ENCODE data around the gene IFNAR2. TPM values are rescaled to one million over a fixed set of nuclear protein-coding genes. Genes with fewer than 3 reads are reported as not detected.
"Not testable (repeated sequence)": the region's sequence is repeated elsewhere in the genome, so short reads cannot be mapped to it uniquely, and the experiment has no call there.

Gene IFNAR2
- total and polyA plus RNA-seq, 7 donors, result 3.3 to 10.0 (median 4.2) TPM

DNA sequence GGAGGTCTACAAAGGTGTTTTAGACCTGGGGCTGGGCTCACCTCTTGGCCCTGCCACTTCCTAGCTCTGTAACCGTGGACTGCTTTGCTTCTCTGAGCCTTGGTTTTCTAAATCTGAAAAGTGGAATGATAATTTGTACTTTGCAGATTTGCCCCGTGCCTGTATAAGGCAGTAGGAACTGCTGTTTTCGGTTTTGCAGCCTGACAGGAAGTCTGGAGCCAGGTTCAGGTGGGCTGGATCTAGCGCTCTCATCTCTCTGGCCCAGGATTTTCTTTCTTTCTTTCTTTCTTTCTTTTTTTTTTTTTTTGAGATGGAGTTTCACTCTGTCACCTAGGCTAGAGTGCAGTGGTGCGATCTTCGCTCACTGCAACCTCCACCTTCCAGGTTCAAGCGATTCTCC lies 17.2 kb downstream of the IFNAR2 start:
- TF ChIP-seq, protein P1, sequence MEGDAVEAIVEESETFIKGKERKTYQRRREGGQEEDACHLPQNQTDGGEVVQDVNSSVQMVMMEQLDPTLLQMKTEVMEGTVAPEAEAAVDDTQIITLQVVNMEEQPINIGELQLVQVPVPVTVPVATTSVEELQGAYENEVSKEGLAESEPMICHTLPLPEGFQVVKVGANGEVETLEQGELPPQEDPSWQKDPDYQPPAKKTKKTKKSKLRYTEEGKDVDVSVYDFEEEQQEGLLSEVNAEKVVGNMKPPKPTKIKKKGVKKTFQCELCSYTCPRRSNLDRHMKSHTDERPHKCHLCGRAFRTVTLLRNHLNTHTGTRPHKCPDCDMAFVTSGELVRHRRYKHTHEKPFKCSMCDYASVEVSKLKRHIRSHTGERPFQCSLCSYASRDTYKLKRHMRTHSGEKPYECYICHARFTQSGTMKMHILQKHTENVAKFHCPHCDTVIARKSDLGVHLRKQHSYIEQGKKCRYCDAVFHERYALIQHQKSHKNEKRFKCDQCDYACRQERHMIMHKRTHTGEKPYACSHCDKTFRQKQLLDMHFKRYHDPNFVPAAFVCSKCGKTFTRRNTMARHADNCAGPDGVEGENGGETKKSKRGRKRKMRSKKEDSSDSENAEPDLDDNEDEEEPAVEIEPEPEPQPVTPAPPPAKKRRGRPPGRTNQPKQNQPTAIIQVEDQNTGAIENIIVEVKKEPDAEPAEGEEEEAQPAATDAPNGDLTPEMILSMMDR (IDR thresholded peaks at IDR 0.05), result no peak
- intact Hi-C loops (cut with DNase I), result no loop called here
- Histone ChIP-seq H3K4me3 (no peak overlapping the region), H3K27ac (no peak overlapping the region), H3K27me3 (ENCODE audit: insufficient read depth in 3 of 3, low read length in 2 of 3) (no peaks in the 10 kb centered on the region), H3K36me3 (ENCODE audit: insufficient read depth in 1 of 2, low read depth in 1 of 2) (peaks cover 0 to 71% of the 10 kb centered on the region in 2 donors), H3K4me1 (peaks cover 8% of the 10 kb centered on the region), H3K9me3 (no peaks in the 10 kb centered on the region)
- ATAC-seq (no peak), DNase-seq (no peak)
- 91 to 93% (median 92%) methylated on average over 7 of the region's 7 CpGs for WGBS, 3 donors

DNA sequence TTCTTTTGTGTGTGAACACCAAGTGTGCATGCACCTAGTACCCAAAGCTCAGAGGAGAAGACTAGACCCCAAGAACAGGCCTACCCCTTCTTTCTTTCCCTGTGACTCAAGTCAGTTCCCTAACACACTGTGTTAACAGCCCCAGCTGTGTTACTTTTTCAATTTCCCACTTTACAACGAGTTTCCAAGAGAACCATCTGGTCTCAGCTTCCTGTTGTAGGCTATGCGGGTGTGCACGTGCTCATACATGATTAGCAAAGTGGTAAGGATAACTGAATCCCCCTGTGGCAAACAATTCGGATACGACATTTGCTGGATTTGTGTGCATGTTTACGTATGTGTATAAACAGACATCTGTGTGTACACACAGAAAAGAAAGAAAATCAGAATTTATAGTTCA lies 17.9 kb downstream of the IFNAR2 start:
- 53 to 73% (median 55%) methylated on average over 6 of the region's 6 CpGs for WGBS, 3 donors
- H3K4me3 ChIP-seq, result no peak overlapping the region
- no peak overlapping the region for H3K27ac ChIP-seq
- DNase-seq (no peak), ATAC-seq (no peak)
- H3K4me1 ChIP-seq, result peaks cover 11% of the 10 kb centered on the region
- H3K36me3 ChIP-seq (ENCODE audit: insufficient read depth in 1 of 2, low read depth in 1 of 2), result peaks cover 0 to 77% of the 10 kb centered on the region in 2 donors
- no peaks in the 10 kb centered on the region for H3K9me3 ChIP-seq
- intact Hi-C loops (cut with DNase I), result no loop called here
- H3K27me3 ChIP-seq (ENCODE audit: insufficient read depth in 3 of 3, low read length in 2 of 3), result no peaks in the 10 kb centered on the region
- TF ChIP-seq, protein P1 (IDR thresholded peaks at IDR 0.05), result no peak

DNA sequence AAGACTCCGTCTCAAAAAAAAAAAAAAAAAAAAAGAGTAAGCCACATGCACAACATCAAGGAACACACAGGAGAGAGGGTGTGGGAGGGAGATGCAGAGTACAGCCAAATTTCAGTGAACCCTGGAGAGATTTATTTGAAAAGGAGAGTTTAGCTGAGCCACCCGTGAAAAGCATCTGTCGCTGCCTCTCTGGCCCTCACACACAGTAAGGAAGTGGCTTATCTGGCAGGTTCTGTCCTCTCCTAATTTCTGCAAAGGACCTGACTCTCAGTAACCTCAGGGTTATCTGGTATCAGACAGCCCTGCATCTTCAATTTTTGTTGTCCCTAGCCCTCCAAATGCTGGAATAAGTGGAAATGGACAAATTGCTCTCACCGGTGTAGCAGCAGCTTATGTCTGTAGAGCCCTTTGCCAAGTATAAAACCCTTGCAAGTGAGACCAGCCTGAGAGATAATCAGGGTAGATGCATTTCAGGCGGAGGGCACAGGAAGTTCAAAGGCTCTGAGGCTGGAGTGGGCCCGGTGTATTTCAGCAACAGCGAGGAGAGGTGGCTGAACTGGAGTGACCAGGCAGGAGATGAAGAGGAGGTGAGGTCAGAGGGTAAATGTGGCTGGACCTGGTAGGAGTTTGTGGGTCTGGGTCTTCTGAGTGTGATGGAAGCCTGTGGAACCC lies 19.7 kb downstream of the IFNAR2 start:
- Histone ChIP-seq H3K27ac (peak overlapping the region; percentile 57), H3K4me3 (no peak overlapping the region), H3K4me1 (peaks cover 14% of the 10 kb centered on the region), H3K9me3 (no peaks in the 10 kb centered on the region), H3K36me3 (ENCODE audit: insufficient read depth in 1 of 2, low read depth in 1 of 2) (peaks cover 0 to 88% of the 10 kb centered on the region in 2 donors), H3K27me3 (ENCODE audit: insufficient read depth in 3 of 3, low read length in 2 of 3) (no peaks in the 10 kb centered on the region)
- ATAC-seq, result peak in 3 of 4 donors; percentile 25 to 41 (median 37)
- no peak for DNase-seq
- intact Hi-C loops (cut with DNase I), result no loop called here
- WGBS, 3 donors, result 38 to 80% (median 50%) methylated on average over 6 to 7 of the region's 7 CpGs
- TF ChIP-seq, protein P1 (IDR thresholded peaks at IDR 0.05), result no peak

DNA sequence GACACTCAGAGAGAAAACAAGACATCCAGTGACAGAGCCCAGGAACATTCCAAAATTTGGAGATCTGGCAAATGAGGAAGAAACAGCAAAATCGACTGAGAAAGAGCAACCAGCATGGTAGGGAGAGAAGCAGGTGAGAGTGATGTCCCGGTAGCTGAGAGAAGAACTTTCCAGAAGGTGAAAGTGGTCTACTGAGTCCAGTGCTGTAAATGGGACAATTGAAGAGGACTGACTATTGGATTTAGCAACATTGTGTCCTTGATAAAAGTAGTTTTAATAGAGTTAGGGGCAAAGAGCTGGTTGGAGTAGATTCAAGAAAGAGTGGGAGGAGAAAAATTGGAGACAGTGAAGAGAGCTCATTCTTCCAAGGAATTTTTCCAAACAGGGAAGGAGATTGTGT lies 21.4 kb downstream of the IFNAR2 start:
- WGBS, 3 donors, result 83 to 98% (median 93%) methylated on average over 2 of the region's 2 CpGs
- Histone ChIP-seq H3K27me3 (ENCODE audit: insufficient read depth in 3 of 3, low read length in 2 of 3) (no peaks in the 10 kb centered on the region), H3K36me3 (ENCODE audit: insufficient read depth in 1 of 2, low read depth in 1 of 2) (peaks cover 0 to 90% of the 10 kb centered on the region in 2 donors), H3K9me3 (no peaks in the 10 kb centered on the region), H3K4me3 (no peak overlapping the region), H3K27ac (no peak overlapping the region), H3K4me1 (peaks cover 14% of the 10 kb centered on the region)
- intact Hi-C loops (cut with DNase I), result no loop called here
- ATAC-seq (no peak), DNase-seq (no peak)
- TF ChIP-seq, protein P1 (IDR thresholded peaks at IDR 0.05), result no peak

DNA sequence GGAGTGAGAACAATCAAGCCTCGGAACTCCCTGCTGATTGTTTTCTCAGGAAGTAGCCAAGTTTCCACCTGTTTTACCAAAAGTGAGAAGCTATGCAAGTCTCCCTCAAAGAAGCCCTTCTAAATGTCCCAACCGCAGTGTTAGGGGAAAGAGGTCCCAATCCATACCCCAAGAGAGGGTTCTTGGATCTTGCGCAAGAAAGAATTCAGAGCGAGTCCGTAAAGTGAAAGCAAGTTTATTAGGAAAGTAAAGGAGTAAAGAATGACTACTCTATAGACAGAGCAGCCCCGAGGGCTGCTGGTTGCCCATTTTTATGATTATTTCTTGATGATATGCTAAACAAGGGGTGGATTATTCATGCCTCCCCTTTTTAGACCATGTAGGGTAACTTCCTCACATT lies 23.6 kb downstream of the IFNAR2 start:
- H3K4me3 ChIP-seq; intact Hi-C loops (cut with DNase I); ATAC-seq; H3K9me3 ChIP-seq; H3K27me3 ChIP-seq (ENCODE audit: insufficient read depth in 3 of 3, low read length in 2 of 3); DNase-seq: not testable (repeated sequence)
- H3K27ac ChIP-seq, result peak overlapping the region; percentile 65
- peaks cover 14% of the 10 kb centered on the region for H3K4me1 ChIP-seq
- 77 to 83% (median 82%) methylated on average over 6 of the region's 6 CpGs for WGBS, 3 donors
- peaks cover 2 to 88% of the 10 kb centered on the region in 2 donors for H3K36me3 ChIP-seq (ENCODE audit: insufficient read depth in 1 of 2, low read depth in 1 of 2)

All from psoas muscle (tissue), 8 donors.